ENCODE results near the gene C19orf33.

Gene C19orf33

DNA sequence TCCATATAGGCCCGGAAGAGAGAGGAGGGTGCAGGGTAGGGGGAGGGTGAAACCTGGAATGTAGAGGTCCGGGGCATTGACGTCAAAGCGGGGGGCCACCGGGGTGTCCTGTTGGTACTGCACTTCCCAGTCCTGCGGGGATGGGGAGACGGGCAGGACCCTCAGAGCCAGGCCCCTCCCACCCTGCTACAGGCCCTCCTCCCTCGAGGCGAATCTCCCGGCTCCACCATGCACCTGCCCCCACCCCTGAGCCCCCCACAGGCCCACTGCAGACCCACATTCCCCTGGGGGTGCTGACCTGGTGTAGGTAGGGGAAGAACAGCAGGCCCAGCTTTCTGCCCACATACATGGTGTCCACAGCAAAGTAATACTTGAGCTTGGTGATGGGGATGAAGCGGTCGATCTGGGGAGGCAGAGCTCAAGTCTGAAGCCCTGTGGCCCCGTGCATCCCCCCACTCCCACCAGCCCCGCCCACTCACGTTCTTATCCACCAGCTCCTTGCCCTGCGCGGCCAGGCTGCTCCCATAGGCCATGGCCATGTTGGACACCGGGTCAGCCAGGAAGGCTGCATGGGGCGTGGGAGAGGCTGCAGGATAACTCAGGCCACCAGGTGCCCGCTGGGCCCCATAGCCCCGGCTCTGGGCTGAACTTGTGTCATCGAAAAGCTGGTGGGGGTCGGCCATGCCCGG is 5.0 kb downstream of the C19orf33 start:
- no peak for DNase-seq (ENCODE audit: low read depth)

DNA sequence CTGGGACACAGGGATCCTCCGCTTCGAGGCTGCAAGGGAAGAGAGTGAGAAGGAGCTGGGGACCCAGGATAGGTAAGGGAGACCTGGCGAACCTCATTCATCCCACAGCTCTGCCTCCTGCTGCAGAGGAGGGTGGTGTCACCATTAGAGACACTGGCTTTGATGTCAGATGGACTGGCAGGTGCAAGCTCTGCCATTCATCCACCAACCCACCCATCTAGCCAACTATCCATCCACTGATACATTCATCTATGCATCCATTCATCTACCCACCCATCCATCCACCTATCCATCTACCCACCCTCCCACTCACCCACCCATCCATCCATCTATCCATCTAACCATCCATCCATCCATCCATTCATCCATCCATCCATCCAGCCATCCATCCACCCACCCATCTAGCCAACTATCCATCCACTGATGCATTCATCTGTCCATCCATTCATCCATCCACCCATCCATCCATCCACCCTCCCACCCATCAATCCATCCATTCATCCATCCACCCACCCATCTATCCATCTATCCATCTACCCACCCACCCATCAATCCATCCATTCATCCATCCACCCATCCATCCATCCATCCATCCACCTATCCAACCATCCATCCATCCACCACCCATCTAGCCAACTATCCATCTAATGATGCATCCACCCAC is 5.7 kb downstream of the C19orf33 start:
- no peak for DNase-seq (ENCODE audit: low read depth)

DNA sequence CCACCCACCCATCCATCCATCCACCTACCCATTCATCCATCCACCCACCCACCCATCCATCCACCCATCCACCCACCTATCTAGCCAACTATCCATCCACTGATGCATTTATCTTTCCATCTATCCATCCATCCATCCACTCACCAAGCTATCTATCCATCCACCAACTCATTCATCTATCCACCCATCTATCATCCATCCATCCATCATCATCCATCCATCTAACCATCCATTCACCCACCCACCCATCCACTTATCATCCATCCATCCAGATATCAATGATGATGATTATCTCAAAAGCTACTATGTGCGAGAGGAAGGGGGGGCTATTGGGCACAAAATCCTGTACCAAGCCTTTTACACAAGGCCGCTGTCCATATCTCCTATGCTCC is 6.2 kb downstream of the C19orf33 start:
- no peak for DNase-seq (ENCODE audit: low read depth)

DNA sequence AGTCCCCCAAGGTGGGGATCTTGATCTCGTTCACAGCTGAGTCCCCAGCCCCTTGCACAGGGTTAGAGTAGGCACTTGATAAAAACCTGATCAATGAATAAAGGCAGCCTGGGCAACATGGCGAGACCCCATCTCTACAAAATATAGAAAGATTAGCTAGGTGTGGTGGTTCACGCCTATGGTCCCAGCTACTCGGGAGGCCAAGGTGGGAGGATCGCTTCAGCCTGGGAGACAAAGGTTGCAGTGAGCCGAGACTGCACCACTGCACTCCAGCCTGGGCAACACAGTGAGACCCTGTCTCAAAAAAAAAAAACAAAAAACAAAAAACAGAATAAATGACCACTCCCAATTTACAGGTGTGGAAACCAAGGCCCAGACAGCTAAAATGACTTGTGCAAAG is 6.9 kb downstream of the C19orf33 start:
- DNase-seq (ENCODE audit: low read depth) = no peak

DNA sequence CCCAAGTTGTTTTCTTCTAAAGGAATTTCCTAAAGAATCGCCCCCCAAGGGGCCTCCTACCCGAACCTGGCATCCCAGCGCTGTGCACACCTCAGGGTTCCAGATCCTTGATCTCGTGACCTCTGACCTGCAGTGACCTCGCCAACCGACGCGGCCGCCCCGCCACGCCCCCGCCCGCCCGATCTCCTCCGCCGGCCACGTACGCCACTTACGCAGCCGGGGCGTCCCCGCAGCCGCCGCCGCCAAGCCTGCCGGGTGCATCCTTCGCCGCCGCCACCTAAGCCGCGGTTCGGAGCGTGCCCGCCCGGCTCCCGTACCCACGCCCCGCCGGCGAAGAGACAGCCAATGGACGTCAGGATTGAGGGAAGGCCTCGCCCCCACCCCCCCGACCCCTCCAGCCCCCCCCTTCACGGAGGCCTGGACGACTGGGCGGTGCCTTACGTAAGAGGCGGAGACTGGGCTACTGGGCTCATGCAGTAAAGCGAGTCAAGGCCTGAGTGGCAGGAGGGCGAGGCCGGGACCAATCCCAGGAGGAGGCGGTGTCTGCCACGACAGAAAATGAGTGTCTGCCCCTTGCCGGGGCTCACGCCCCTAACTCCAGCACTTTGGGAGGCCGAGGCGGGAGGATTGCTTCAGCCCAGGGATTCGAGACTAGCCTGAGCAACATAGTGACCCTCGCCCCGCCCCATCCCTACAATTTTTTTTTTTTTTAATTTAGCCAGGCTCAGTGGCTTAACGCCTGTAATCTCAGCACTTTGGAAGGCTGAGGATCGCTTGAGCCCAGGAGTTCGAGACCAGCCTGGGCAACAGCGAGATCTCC is 11.8 kb downstream of the C19orf33 start, which contains the start of gene YIF1B:
Gene YIF1B (minus strand): TSS at position 291 of the 820 bp plus-strand sequence. CDS start 30 bp downstream, at position 261.
- DNase-seq (ENCODE audit: low read depth) = peak; percentile 91

DNA sequence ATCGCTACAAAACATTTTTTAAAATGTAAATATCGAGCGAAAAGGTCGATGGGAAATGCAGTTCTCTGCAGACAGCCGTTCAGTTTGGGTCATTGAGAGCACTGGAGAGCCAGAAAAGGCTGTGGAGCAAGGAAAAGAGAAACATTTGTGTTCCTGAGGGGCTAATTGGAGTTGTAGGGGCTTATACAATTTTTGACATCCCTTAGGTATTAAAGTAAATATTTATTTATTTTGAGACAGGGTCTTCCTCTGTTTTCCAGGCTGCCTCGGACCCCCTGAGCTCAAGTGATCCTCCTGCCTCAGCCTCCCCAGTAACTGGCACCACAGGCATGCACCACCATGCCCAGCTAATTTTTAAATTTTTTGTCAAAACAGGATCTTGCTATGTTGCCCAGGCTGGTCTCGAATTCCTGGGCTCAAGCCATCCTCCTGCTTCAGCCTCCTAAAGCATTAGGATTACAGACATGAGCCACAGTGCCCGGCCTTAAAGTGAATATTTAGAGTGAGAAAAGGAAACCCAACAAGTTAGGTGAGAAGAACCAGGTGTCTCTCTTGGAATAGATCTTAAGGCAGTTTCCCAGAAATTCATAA is 12.5 kb downstream of the C19orf33 start:
- DNase-seq (ENCODE audit: low read depth) = no peak

DNA sequence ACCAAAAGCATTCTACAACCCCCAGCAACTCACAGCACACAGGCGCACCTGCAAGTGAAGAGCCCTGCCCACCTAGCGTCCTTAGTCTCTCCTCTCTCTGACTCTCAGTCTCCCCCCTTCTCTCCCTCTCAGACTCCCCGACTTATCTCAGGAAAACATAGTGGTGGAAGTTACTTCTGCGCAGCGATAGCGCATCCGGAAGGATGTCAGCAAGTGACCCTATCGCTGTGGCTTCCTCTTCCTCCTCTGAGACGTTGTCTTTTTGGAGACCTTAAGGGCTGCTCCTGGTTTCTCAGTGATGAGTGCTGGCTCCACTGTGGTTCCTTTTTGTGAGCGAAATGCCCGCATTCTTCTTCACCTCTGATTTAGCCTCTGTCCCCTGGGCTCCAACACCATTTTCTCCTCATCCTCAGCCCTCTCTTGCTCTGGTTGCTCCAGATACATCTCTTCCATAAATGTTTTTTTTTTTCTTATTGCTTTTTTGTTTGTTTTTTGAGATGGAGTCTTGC is 13.1 kb downstream of the C19orf33 start:
- no peak for DNase-seq (ENCODE audit: low read depth)

DNA sequence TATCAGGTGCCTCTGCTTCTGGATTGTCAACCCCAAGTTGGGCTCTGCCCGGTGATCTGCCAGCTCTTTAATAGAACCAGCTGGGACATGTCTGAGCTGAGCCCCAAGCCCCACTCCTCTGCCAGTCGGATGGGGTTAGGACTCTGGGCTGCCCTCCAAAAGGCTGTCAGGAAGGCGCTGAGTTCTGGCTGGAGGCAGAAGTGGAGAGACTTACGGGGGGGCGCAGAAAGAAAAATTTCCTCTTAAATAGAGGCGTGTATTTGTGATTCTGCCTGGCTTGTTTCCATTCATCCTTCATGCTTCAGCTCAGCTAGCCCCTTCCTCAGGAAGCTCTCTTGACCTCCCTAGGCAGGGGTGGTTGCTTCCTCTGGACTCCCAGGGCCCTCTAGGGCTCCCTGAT is 14.6 kb downstream of the C19orf33 start:
- DNase-seq (ENCODE audit: low read depth) = no peak

DNA sequence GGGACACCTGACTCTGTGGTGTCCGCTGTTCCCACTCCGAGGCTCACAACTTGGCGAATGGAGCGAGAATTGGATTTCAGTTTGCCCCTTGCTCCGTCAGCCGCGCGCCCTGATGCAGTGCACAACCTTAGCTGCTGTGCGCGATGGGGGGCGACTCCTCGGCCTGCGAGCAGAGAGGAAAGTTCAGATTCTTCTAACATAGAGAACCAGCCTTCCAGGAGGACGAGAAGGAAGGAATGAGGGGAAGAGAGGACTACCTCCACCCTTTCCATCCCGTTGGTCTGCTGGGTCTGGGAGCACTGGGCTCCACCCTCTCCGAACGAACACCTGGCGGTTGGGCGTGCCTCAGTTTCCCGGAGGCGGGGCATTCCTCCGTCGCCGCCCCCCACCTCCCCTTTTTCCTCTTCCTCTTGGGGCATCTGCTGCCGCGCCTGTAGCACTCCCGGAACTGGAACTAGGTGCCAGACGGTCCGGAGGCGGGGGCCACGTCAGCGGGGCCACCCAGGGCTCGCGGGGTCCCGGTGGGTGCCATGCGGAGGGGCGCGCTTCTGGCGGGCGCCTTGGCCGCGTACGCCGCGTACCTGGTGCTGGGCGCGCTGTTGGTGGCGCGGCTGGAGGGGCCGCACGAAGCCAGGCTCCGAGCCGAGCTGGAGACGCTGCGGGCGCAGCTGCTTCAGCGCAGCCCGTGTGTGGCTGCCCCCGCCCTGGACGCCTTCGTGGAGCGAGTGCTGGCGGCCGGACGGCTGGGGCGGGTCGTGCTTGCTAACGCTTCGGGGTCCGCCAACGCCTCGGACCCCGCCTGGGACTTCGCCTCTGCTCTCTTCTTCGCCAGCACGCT is 15.6 kb downstream of the C19orf33 start, which contains the start of gene KCNK6:
Gene KCNK6 (plus strand): TSS at position 425 of the 838 bp plus-strand sequence. CDS start 106 bp downstream, at position 531.
- DNase-seq (ENCODE audit: low read depth) = no peak

DNA sequence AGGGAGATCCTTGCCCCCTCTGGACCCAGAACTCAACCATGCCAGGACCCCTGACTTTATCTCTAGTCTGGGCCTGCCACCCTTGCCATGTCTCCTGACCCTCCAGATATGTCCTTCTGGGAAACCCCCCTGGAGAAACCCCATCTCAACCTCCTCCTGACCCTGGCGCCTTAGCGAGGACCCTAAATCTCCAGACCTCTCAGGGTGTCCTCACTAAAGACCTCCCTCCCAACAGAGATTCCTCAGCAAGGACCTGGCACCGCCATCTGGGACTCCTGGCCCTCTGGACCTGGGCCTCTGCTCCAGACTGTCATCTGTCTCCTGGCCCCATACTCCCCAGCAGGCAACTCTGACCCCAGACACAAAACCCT is 16.9 kb downstream of the C19orf33 start:
- no peak for DNase-seq (ENCODE audit: low read depth)

DNA sequence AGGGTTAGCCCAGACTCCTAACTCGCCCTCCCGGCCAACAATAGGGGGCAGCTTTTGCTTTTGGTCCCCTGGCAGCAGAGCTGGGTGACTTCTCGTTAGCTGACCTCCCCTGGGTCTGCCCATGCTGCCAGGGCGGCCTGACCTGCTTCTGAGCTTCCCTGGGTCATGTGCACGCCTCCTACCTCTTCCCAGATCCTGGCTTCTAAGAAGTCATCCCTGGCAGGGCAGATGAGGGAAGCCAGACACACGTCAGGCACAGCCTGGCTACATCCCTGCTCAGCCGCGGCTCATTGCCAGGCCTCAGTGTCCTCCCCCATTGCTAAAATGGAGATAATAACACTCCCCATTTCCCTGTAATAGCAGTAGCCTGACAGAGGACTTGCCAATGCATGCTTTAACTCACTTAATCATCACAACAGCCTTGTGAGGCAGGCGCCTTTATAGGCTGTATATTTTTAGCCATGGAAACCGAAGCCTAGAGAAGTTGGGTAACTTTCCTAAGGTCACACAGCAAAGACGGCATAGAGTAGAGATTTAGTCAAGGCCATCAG is 17.7 kb downstream of the C19orf33 start:
- DNase-seq (ENCODE audit: low read depth) = no peak

DNA sequence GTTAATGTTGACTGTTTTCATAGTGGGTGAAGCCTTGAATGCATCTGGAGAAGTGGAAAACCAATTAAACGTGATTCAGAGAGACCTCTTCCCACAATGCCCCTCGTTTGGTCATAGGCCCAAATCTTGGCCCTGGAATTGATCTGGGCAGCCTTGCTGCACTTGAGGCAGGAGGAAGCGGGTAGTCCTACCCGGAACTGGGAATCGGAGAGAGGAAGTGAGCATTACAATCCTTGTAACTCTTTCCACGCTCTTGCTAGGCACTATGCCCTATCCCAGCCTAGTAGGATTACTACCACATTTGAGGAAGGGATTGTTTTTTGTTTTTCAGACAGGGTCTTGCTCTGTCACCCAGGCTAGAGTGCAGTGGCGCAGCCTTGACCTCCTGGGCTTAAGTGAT is 19.2 kb downstream of the C19orf33 start:
- no peak for DNase-seq (ENCODE audit: low read depth)

DNA sequence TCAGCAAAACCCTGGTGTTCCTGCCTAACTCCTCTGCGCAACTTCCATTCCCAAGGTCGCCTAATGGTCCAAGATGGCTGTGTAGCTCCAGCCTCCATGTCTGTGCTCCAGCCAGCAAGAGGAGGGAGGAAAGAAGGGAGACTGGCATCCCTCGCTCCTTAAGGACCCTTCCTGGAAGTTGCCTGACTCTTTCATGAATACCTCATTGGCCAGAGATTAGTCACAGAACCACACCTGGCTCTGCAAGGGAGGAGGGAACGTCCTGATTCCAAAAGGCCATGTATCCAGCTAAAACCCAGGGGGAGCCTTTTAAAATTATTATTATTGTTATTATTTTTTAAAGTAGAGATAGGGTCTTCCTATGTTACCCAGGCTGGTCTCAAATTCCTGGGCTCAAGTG is 20.4 kb downstream of the C19orf33 start:
- no peak for DNase-seq (ENCODE audit: low read depth)

DNA sequence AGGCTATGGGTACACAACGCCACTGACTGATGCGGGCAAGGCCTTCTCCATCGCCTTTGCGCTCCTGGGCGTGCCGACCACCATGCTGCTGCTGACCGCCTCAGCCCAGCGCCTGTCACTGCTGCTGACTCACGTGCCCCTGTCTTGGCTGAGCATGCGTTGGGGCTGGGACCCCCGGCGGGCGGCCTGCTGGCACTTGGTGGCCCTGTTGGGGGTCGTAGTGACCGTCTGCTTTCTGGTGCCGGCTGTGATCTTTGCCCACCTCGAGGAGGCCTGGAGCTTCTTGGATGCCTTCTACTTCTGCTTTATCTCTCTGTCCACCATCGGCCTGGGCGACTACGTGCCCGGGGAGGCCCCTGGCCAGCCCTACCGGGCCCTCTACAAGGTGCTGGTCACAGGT is 22.5 kb downstream of the C19orf33 start:
- no peak for DNase-seq (ENCODE audit: low read depth)

DNA sequence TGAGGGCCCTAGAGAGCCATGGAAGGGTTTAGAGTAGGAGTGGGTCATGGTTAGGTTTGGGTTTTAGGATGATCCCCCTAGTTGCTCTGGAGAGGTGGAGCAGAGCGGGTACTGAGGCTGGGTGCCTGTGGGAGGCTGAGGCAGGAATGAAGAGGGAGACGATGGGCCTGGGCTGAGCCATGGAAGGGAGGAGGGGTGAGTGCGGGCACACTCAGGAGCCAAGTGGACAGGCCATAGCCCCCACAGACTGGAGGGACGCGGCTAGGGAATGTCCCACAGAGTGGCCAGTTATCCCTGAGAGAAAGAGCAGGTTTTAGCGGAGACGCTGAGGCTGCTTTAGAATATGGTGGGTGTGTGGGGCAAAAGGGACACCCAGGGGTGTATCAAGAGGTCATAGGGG is 25.6 kb downstream of the C19orf33 start:
- DNase-seq (ENCODE audit: low read depth) = no peak

DNA sequence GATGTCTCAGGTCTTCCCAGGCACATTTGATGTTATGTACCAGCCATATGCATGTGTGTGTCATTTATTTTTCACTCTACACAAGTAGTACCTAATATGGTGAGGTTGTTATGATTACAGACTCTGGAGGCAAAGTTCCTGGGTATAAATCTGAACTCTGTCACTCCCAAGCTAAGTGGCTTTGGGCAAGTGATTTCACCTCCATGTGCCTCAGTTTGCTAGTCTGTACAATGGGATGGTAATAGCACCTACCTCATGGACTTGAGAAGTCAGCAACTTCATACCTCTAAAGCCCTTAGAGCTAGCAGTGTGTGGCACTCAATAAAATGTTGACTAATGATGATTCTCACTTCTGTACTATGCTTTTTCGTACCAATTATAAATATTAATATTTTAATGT is 27.7 kb downstream of the C19orf33 start:
- no peak for DNase-seq (ENCODE audit: low read depth)

DNA sequence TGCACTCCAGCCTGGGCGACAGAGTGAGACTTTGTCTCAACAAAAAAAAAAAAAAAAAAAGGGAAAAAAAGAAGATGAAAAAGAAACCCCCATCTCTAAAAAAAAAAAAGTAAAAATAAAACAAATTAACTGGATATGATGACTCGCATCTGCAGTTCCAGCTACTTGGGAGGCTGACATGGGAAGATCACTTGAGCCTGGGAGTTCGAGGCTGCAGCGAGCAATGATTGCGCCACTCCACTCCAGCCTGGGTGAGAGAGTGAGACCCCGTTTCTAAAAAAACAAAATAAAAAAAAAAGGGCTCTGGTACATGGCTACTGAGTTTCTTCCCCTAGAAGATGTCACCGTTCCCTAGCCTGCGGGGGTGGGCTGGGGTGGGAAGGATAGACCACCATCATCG is 29.2 kb downstream of the C19orf33 start:
- DNase-seq (ENCODE audit: low read depth) = no peak

DNA sequence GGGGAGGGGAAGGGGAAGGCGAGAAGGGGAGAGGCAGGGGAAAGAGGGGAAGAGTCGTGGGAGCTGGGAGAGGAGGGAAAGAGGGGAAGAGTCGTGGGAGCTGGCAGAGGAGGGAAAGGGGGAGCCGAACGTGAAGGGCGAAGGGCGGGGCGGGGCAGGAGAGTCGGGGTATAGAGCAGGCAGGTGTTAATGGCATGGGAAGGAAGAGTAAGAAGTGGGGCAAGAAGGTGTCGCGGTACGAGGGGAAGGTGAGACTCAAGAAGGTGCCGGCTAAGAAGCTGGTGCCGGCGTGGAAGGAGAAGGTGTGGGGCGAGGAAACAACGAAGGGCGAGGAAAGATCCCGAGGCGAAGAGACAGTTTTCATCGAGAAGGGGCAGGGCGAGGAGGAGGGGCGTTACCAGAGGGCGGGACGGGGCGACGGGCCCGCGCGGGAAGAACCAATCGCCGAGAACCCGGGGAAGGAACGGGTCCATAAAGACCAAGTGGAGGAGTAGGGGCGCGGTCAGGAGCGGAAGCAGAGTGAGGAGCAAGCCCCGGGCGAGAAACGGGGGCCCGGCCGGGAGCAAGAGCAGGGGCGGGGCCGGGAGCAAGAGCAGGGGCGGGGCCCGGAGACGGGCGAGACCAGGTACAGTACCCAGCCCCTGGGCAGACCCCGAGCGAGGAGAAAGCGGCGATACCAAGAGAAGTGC is 32.0 kb downstream of the C19orf33 start:
- peak; percentile 86 for DNase-seq (ENCODE audit: low read depth)

DNA sequence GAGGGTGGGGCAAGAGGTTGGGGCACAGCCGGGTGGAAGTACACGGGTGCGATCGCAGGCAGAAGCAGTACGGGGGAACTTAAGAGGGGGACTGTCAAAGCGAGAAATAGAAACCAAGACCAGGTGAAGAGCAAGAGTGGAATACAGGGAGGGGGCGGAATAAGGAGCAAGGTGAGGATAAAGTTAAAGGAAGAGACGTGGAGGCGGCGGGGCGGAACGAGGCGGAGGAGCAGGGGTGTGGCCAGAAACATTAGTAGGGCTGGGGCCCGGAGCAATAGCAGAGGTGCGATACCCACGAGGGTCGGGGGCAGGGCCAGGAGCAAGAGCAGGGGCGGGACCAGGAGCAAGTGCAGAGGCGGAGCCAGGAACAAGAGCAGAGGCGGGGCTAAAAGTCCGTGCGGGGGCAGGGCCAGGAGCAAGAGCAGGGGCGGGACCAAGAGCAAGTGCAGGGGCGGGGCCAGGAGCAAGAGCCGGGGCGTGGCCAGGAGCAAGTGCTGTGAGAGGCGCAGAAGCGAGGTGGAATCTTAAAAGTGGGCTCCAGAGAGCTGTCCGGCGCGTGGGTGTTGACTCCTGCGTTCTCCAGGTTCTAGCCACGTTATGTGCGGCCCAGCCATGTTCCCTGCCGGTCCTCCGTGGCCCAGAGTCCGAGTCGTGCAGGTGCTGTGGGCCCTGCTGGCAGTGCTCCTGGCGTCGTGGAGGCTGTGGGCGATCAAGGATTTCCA is 32.7 kb downstream of the C19orf33 start:
- peak; percentile 90 for DNase-seq (ENCODE audit: low read depth)

DNA sequence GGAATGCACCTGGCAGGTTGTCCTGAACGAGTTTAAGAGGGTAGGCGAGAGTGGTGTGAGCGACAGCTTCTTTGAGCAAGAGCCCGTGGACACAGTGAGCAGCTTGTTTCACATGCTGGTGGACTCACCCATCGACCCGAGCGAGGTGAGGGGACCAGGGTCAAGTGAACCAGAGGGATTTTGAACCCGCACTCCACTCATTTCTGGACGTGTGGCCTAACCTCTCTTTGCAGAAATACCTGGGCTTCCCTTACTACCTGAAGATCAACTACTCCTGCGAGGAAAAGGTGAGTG is 33.3 kb downstream of the C19orf33 start:
- DNase-seq (ENCODE audit: low read depth) = no peak
